IPS-15b (cell line): Measurements from ENCODE around the gene FPR2.
"Not testable (repeated sequence)": the region's sequence is repeated elsewhere in the genome, so short reads cannot be mapped to it uniquely, and the experiment has no call there.

Source experiments
- H3K27me3 ChIP-seq: one replicate; pipeline ENCODE4 v1.6.1; 2013; ENCODE audit warnings: low read length; ENCODE audit not compliant: control insufficient read depth, insufficient read depth
- H3K36me3 ChIP-seq: one replicate; pipeline ENCODE4 v1.6.1; 2013; ENCODE audit warnings: low read length; ENCODE audit not compliant: control insufficient read depth, insufficient read depth
- H3K4me1 ChIP-seq: one replicate; pipeline ENCODE4 v1.6.1; 2013; ENCODE audit warnings: mild to moderate bottlenecking, low read length; ENCODE audit not compliant: control insufficient read depth, insufficient read depth
- H3K4me3 ChIP-seq: one replicate; pipeline ENCODE4 v1.5.1; 2013; ENCODE audit warnings: low read depth, low read length
- H3K9ac ChIP-seq: one replicate; pipeline ENCODE4 v1.6.1; 2013; ENCODE audit warnings: low read depth, mild to moderate bottlenecking, low read length
- H3K9me3 ChIP-seq: one replicate; pipeline ENCODE4 v1.6.1; 2013; ENCODE audit warnings: mild to moderate bottlenecking, low read length; ENCODE audit not compliant: control insufficient read depth, insufficient read depth

Gene FPR2

DNA sequence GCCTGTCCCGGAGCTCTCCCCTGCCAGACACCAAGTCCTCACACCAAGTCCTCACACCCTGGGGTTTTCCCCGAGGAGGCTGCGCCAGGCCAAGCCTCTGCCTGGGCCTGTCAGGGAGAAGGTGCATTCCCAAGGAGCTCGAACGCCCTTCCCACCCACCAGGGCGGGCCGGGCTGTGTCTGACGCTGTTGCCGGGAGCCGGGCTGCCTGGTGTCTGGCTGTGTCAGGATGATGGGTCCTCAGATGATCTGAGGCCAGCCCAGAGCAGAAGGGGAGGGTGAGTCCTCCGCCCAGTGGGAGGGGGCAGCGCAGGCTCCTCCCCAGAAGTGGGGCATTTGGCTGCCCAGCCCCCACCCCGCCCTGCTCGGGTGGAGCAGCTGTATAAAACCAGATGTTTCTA, 34.9 kb upstream of the FPR2 start:
- no peak overlapping the region for H3K9ac ChIP-seq
- H3K27me3 ChIP-seq, result no peaks in the 10 kb centered on the region
- peaks cover 21% of the 10 kb centered on the region for H3K4me1 ChIP-seq

DNA sequence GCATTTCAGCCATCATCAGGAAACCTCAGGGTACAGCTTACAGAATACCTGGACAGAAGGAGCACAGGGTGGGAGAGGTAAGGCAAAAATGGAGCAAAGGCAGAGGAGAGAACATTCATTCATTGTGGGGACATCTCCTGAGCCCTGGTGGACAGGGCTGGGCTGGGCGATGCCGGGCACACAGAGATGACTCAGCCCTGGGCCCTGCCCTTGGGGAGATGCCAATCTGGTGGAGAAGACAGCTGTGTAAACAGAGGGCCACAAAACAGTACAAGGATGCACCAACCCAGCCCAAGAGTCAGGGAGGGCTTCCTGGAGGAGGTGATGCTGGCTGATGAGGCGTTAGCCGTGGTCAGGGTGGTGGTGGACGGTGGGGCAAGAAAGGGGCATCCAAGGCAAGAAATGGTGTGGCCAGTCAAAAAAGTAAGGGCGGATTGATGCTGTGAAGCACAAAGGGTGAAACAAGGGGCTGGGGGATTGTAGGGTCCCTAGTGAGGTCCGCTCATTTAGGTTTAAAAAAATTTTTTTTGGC, 33.6 kb upstream of the FPR2 start:
- H3K27me3 ChIP-seq, result no peaks in the 10 kb centered on the region
- no peak overlapping the region for H3K9ac ChIP-seq
- H3K36me3 ChIP-seq, result no peaks in the 10 kb centered on the region
- no peaks in the 10 kb centered on the region for H3K9me3 ChIP-seq
- peaks cover 21% of the 10 kb centered on the region for H3K4me1 ChIP-seq
- H3K4me3 ChIP-seq, result no peak overlapping the region

More for the DNA sequence above, 34.9 kb upstream of the FPR2 start:
- H3K4me3 ChIP-seq, result peak overlapping the region; percentile 35
- H3K36me3 ChIP-seq, result no peaks in the 10 kb centered on the region
- H3K9me3 ChIP-seq, result no peaks in the 10 kb centered on the region

DNA sequence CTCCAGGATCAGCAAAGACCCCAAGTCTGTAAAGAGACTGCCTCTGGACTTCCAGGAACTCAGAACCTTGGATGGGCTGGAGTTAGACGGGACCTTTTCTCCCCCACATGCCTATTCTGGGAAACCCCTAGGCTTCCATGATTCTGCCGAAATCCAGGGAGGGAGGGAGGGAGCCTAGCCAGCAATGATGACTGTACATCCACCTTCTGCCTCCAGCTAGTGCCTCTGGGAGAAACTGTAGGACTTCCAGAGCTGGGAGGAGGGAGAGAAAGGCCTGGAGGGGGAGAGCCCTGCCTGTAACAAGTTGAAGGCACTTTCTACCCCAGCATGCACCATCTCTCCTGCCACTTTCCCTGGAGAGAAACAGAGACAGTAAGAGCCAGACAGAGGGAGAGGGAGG, 31.2 kb upstream of the FPR2 start:
- Histone ChIP-seq H3K36me3 (no peaks in the 10 kb centered on the region), H3K4me1 (peaks cover 30% of the 10 kb centered on the region), H3K27me3 (no peaks in the 10 kb centered on the region), H3K9ac (no peak overlapping the region), H3K9me3 (no peaks in the 10 kb centered on the region), H3K4me3 (no peak overlapping the region)

DNA sequence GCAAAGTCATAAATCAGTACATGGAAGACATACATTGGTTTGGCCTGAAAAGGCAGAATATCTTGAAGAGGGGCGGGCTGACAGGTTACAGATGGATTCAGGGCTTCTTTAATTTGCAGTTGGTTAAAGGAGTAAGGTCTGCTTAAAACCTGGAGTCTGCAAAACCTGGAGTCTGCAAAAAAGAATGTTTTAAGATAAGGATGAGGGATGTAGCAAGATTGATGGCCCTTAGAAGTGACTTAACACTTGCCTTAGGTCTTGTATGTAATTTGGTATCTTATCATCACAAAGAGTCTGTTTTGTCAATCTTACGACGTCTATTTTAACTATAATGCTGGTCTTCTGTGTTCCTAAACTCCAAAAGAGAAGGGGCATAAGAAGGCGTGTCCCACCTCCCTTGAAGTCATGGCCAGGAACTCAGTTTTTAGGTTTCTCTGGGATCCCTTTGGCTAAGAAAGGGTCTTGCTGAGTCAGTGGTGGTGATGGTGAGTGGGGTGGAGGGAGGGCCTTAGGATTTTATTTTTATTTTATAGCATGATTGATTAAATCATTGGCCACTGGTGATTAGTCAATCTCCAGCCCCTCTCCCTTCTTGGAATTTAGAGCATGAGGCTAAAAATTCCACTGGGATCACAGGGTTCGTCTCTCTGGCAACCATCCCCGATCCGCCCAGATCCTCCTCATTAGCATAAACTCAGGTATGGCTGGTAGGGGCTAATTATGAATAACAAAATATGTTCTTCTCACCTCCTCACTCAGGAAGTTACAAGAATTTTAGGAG, 27.0 kb upstream of the FPR2 start:
- Histone ChIP-seq H3K36me3 (no peaks in the 10 kb centered on the region), H3K27me3 (no peaks in the 10 kb centered on the region), H3K4me3 (no peak overlapping the region), H3K9me3 (no peaks in the 10 kb centered on the region), H3K9ac (no peak overlapping the region), H3K4me1 (peaks cover 14% of the 10 kb centered on the region)

DNA sequence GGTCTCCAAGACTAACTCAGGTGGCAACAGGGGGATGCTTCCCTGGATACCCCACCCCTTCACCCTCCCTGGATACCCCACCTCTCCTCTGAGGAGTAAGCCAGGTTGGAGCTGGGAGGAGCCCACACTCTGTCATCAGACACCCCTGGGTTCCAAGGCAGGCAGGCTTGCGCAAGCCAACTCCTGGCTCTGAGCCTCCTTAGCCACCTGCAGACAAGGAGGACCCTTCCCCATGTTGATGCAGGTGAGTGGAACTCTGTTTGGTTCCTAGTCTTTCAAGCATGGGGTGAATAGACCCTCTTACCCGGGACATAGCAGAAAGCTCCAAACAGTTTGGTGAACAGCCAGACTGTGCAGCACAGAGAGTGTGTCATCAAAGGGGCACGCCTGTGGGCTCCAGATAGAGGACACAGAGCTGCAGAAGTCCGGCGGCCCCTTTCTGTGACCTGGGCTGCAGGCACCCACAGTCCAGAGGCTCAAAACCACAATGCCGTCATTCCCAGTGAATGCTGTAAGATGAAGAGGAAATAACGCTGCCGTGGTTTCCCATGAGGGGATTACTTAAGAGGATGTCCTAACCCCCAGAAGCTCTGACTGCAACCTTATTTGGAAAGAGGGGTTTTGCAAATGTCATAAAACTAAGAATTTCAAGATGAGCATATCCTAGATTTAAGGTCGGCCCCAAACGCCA, 25.1 kb upstream of the FPR2 start:
- H3K27me3 ChIP-seq, result no peaks in the 10 kb centered on the region
- H3K4me3 ChIP-seq, result no peak overlapping the region
- H3K9me3 ChIP-seq, result no peaks in the 10 kb centered on the region
- H3K4me1 ChIP-seq, result peaks cover 11% of the 10 kb centered on the region
- H3K36me3 ChIP-seq, result no peaks in the 10 kb centered on the region
- H3K9ac ChIP-seq, result no peak overlapping the region

DNA sequence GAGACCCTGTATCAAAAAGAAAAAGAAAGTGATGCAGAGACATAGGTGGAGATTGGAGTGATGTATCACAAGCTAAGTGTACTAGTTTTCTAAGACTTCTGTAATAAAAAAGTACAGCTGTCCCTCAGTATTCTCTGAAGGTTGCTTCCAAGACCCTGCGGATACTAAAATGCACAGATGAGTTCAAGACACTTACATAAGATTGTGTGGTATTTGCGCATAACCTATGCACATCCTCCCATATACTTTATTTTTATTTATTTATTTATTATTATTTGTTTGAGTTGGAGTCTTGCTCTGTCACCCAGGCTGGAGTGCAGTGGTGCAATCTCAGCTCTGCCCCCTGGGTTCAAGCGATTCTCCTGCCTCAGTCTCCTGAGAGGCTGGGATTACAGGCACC, 23.6 kb upstream of the FPR2 start:
- Histone ChIP-seq H3K4me1 (peaks cover 11% of the 10 kb centered on the region), H3K9ac (no peak overlapping the region), H3K36me3 (no peaks in the 10 kb centered on the region), H3K4me3 (no peak overlapping the region), H3K9me3 (no peaks in the 10 kb centered on the region), H3K27me3 (no peaks in the 10 kb centered on the region)

DNA sequence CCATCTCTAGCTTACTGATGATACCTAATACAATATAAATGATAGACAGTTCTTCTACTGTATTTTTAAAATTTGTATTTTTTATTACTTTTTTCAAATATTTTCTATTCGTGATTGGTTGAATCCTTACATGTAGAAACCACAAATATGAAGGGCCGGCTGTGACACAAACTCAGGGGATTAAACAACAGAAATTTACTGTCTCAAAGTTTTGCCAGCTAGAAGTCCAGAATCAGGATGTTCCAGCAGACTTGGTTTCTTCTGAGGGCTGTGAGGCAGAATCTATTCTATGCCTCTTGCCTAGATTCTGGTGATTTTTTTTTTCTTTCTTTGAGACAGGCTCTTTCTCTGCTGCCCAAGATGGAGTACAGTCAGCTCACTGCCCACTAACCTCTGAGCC, 23.1 kb upstream of the FPR2 start:
- Histone ChIP-seq H3K9ac (no peak overlapping the region), H3K36me3 (no peaks in the 10 kb centered on the region), H3K4me3 (no peak overlapping the region), H3K4me1 (peaks cover 11% of the 10 kb centered on the region), H3K9me3 (no peaks in the 10 kb centered on the region), H3K27me3 (no peaks in the 10 kb centered on the region)

DNA sequence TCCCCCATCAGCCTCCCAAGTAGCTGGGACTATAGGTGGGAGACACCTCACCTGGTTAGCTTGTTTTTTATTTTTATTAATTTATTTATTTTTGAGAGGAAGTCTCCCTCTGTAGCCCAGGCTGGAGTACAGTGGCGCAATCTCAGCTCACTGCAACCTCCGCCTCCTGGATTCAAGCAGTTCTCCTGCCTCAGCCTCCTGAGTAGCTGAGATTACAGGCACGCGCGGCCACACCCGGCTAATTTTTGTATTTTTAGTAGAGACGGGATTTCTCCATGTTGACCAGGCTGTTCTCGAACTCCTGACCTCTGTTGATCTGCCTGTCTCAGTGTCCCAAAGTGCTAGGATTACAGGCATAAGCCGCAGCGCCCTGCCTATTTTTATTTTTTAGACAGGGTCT, 22.5 kb upstream of the FPR2 start:
- not testable (repeated sequence) for H3K27me3 ChIP-seq, H3K36me3 ChIP-seq, H3K4me1 ChIP-seq, H3K9ac ChIP-seq, H3K4me3 ChIP-seq, H3K9me3 ChIP-seq

DNA sequence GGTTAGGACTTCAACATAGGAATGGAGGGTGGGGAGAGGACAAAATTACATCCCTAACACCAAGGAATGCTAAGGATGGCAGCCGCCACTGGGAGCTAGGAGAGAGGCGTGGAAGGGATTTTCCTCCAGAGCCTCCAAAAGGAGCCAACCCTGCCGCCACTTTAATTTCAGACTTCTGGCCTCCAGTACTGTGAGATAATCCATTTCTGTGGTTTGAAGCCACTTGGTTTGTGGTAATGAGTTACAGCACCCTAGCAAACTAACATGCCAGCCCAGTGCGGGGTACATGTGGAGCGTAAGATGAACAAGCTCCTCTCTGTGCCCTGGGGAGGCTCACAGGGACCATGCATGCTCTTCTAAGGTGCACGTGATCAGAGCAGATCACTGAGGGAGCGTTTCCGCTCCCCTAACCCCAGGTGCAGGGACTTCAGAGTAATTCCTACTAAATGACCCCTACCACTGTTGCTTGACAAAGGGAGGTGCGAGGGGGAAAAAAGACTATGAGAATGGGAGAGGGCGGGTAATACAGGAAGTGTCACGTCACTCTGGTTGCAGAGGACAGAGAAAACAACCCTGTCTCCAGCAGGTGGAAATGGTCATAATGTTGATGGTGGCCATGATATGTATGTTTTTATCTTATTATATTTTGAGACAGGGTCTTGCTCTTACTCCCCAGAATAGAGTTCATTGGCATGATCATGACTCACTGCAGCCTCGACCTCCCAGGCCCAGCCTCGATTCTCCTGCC, 21.3 kb upstream of the FPR2 start:
- H3K27me3 ChIP-seq, result no peaks in the 10 kb centered on the region
- no peak overlapping the region for H3K9ac ChIP-seq
- H3K4me3 ChIP-seq, result no peak overlapping the region
- no peaks in the 10 kb centered on the region for H3K9me3 ChIP-seq
- H3K36me3 ChIP-seq, result no peaks in the 10 kb centered on the region
- no peaks in the 10 kb centered on the region for H3K4me1 ChIP-seq

DNA sequence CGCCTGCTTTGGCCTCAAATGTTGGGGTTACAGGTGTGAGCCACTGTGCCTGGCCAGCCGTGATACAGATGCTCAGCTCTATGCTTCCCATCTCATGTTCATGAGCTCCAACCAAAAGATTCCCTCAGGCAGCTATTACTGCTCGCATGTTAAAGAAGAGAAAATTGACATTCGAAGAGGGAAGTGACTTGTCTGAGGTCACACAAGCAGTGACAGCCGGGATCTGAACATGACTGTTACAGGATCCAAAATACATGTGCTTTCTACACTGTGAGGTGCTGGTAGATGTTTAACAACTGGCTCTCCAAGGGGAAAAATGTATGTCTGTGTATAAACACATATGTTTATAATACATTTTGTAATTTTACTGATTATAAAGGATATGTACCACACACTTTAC, 20.6 kb upstream of the FPR2 start:
- Histone ChIP-seq H3K9me3 (no peaks in the 10 kb centered on the region), H3K4me1 (no peaks in the 10 kb centered on the region), H3K4me3 (no peak overlapping the region), H3K9ac (no peak overlapping the region), H3K36me3 (no peaks in the 10 kb centered on the region), H3K27me3 (no peaks in the 10 kb centered on the region)

DNA sequence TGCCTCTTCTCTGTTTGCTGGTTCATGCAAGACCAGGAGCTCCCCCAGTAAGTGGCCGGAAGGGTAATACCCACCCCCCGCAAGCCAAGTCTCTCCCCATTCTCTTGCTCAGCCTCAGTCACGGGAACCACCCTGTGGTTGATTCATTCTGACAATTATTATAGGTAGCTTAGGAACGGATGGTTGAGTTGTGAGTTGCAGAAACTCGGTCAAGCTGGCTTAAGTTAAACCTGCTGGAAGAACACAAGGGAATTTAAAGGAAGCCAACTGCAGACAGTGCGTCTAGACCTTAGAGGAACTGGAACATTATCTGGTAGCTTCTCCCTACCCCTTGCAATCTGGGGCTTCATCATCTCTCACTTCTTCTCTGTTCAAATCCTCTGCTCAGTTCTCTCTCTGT, 18.2 kb upstream of the FPR2 start:
- H3K27me3 ChIP-seq, result no peaks in the 10 kb centered on the region
- no peaks in the 10 kb centered on the region for H3K36me3 ChIP-seq
- H3K4me1 ChIP-seq, result no peaks in the 10 kb centered on the region
- no peak overlapping the region for H3K9ac ChIP-seq
- H3K4me3 ChIP-seq, result no peak overlapping the region
- no peaks in the 10 kb centered on the region for H3K9me3 ChIP-seq
